ENCODE measurements around the gene GPLD1. TPM values are rescaled to one million over a fixed set of nuclear protein-coding genes. Genes with fewer than 3 reads are reported as not detected.
"Not testable (repeated sequence)": the region's sequence is repeated elsewhere in the genome, so short reads cannot be mapped to it uniquely, and the experiment has no call there.

Gene GPLD1
- total RNA-seq, 1 donor from 2014 or later, result 0.59 TPM

GRCh38 chr6:24387818-24388217, 101.6 kb downstream of the GPLD1 start:
- intact Hi-C loops (cut with micrococcal nuclease), result no loop called here

- intact Hi-C loops (cut with micrococcal nuclease), result no loop called here
Measured at GRCh38 chr6:24385536-24386269, 103.7 kb downstream of the GPLD1 start.

- intact Hi-C loops (cut with micrococcal nuclease), result not testable (repeated sequence)
Measured at GRCh38 chr6:24384369-24385130, 104.8 kb downstream of the GPLD1 start.

- intact Hi-C loops (cut with micrococcal nuclease), result not testable (repeated sequence)
Measured at GRCh38 chr6:24382891-24383494, 106.4 kb downstream of the GPLD1 start.

- intact Hi-C loops (cut with micrococcal nuclease), result no loop called here
Measured at GRCh38 chr6:24382220-24382540, 107.2 kb downstream of the GPLD1 start.

- intact Hi-C loops (cut with micrococcal nuclease), result no loop called here
Measured at GRCh38 chr6:24381476-24382219, 107.7 kb downstream of the GPLD1 start.

- intact Hi-C loops (cut with micrococcal nuclease), result no loop called here
Measured at GRCh38 chr6:24378473-24379097, 110.8 kb downstream of the GPLD1 start.

Other genes with a start within 250 kb of the GPLD1 start
- not detected in 2 replicates for gene DCDC2, start 131.5 kb downstream of the GPLD1 start, total RNA-seq
- 23.4 and 23.9 TPM in 2 replicates for gene MRS2, start 86.6 kb downstream of the GPLD1 start, total RNA-seq
- gene ALDH5A1, start 5.4 kb upstream of the GPLD1 start, total RNA-seq, result 5.6 and 5.7 TPM in 2 replicates
- gene KIAA0319, start 156.6 kb upstream of the GPLD1 start, total RNA-seq, result not detected in 2 replicates
- 47.0 and 49.3 TPM in 2 replicates for gene TDP2, start 177.3 kb upstream of the GPLD1 start, total RNA-seq
- gene ACOT13, start 177.5 kb upstream of the GPLD1 start, total RNA-seq, result 20.4 and 21.0 TPM in 2 replicates
- 118 and 123 TPM in 2 replicates for gene C6orf62, start 229.6 kb upstream of the GPLD1 start, total RNA-seq